GM21717 (cell line): ENCODE results near the gene NEK11.

Experiments used
- ATAC-seq: cut with Tn5 transposase; IDR thresholded peaks from one replicate; pipeline ENCODE4 v1.9.1; 2021; ENCODE audit warnings: mild to moderate bottlenecking, moderate library complexity; ENCODE audit not compliant: unreplicated experiment

The NEK11 gene

GRCh38 chr3:131114256-131114655 lies 87.6 kb downstream of the NEK11 start:
- no peak for ATAC-seq

DNA sequence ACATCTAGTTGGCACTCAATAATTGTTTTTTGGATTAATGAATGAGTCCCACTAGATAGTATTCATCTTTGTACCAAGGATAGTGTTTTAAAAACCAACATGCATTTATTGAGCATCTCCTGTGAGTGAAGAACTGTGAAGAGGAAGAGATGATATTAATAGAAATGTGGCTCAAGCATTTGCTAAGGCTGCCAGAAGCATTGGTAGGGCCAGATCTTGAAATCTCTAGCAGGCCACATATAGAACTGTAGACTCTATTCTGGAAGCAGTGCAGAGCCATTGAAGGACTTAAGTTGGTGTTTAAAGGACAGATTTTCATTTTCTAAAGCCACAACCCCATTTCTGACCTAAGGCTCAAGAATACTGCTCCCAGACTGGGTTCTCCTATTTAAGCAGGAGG lies 99.0 kb downstream of the NEK11 start:
- ATAC-seq = no peak

DNA sequence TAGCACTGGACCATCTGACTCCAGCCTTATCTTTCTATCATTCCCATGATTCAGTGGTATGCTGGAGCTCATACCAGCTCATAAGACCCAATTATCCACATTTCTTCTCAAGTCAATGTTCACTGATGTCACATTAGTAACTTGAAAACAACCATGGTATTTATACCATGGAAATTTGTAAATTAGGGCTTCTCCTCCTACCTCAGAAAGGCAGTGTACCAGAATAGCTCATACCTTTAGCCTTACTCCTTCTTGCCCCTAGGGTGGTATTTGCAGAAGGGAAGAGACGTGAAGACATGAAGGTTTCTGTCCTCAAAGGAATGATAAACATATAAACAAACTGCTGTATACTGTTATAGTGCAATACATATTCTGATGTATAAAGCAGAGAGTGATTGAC lies 114.2 kb downstream of the NEK11 start:
- ATAC-seq = no peak

GRCh38 chr3:131141770-131142169 lies 115.1 kb downstream of the NEK11 start:
- no peak for ATAC-seq

DNA sequence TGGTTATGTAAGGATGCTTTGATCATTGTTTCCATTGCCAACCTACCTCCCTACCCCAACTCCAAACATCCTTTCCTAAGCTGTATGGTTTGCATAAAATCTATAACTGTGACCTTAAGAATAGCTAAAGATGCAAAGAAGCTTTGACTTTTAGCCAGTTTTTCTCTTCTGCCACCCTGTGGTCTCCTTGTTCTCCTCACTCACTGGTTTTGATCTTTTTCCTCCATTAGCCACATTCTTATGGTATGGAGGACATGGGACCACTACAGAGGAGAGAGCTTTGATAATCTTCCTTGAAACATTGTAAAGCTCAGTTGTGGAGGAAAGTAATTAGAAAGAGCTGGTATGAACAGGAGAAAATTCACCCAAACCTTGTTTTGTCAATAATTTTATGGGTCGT lies 115.9 kb downstream of the NEK11 start:
- no peak for ATAC-seq

DNA sequence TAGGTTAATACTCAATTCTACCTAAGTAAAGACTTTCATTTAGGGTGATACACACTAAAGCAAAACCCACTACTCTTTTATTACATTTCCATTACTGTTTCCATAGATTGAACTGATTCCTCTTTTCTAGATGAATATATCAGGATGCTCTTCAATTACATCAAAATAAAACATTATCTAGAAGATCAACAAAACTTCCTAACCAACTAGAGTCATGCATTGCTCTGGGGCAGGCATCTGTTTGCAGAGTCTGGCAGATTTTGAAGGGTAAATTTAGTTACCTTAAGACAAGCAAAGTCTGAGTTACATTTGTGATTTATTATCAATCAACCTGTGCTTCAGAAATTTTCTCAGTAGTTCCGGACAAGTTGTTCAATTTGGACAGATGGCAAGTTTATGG lies 117.1 kb downstream of the NEK11 start:
- no peak for ATAC-seq

- ATAC-seq = no peak
Measured at GRCh38 chr3:131147534-131147933, 120.9 kb downstream of the NEK11 start.

GRCh38 chr3:131158434-131158833 lies 131.8 kb downstream of the NEK11 start:
- ATAC-seq = no peak

DNA sequence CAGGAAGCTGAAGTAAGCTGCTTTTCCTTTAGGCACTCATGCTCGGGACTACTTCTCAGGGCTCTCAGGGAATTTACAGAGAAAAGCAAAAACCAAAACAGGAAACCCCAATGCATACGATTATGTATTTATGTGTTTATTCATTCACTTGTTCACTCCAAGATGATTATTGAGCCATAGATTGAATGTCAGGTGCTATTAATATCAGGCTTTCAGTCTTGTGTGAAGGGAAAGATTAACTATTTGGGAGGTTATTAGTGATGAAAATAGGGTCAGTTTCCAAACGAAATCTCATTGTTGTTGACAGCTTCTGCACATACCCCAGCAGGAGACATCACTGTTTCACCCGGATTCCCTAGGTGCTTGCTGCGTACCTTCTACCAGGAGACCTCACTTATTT lies 135.8 kb downstream of the NEK11 start:
- ATAC-seq = no peak

GRCh38 chr3:131167867-131168266 lies 141.2 kb downstream of the NEK11 start:
- ATAC-seq = no peak

GRCh38 chr3:131169331-131169730 lies 142.7 kb downstream of the NEK11 start:
- no peak for ATAC-seq

DNA sequence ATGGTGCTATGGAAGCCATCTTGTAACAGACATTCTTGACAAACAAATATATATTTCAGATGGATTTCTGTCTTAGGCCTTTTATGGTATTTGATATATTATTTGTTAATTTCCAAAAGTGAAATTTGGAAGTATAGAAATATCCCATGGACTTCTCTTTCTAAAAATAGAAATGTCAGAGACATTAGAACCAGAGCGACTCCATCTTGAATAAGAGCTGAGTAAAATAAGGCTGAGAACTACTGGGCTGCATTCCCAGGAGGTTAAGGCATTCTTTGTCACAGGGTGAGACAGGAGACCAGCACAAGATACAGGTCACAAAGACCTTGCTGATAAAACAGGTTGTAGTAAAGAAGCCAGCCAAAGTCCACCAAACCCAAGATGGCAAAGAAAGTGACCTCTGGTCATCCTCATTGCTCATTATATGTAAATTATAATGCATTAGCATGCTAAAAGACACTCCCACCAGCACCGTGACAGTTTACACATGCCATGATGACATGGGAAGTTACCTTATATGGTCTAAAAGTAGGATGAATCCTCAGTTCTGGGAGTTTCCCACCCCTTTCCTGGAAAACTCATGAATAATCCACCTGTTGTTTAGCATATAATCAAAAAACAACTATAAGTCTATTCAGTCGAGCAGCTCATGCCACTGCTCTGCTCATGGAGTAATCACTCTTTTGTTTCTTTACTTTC lies 146.0 kb downstream of the NEK11 start:
- no peak for ATAC-seq

DNA sequence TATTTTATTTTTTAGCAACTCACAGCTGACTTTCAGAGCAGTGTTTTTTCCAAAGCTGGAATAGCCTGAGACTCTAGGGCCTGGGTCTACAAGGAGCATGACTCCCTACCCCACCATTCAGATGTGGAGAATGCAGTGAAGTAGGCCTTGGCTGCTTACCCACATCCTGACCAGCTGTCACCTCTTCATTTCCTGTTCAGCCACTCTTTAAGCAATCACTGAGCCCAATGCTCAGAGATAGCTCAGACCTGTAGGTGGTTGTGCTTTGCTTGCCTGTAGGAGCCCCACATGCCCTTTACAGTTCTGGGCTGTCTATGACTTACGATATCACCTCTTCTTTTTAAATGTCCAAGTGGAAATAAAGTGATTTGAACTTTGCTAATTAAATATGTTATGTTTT lies 148.1 kb downstream of the NEK11 start:
- peak; percentile 89 for ATAC-seq

DNA sequence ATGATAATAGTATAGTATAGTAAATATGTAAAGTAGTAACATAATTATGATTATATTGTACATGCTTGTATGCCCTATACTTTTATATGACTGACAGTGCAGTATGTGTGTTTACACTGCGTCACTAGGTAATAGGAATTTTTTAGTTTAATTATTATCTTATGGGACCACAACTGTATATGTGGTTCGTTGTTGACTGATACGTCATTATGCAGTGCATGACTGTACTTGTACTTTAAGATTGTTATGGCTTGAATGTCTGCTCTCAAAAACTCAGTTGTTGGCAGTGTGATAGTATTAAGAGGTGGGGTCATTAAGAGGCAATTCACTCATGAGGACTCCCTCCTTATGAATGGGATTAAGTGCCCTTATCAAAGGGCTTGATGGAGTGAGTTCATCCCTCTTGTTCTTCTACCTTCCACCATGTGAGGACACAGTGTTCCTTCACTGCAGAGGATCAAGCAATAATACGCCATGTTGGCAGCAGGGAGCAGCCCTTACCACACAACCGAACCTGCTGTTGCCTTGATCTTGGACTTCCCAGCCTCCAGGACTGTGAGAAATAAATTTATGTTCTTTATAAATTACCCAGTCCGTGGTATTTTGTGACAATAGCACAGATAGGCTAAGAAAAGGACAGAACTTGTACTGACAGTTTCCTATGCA lies 152.2 kb downstream of the NEK11 start:
- ATAC-seq = no peak

- no peak for ATAC-seq
Measured at GRCh38 chr3:131192701-131193100, 166.0 kb downstream of the NEK11 start.

DNA sequence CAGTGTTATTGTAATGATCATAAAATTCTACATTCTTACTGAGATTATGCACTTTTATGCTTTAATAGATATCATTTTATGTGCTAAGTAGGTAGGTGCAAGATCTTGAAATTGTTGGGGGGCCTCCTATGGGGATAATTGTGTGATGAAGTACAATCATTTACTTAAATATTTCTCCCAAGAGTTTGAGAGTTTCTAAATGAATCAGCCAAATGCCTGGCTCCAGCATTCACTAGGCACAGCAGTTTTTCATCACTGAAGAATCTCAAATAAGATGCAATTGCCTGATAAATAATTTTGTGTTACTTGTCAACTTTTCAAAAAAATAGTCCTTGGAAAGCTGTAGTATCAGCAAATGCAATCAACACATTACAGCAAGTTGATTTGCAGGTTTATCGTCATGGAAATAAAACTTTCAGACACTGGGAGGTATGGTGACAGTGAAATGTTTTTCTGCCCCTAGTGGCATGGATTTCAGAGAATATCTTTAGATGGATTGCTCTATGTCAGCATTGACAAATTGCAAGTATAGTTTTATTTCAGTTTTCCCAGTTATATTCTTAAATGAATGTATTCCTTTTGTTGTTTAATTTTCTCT lies 167.1 kb downstream of the NEK11 start:
- no peak for ATAC-seq

DNA sequence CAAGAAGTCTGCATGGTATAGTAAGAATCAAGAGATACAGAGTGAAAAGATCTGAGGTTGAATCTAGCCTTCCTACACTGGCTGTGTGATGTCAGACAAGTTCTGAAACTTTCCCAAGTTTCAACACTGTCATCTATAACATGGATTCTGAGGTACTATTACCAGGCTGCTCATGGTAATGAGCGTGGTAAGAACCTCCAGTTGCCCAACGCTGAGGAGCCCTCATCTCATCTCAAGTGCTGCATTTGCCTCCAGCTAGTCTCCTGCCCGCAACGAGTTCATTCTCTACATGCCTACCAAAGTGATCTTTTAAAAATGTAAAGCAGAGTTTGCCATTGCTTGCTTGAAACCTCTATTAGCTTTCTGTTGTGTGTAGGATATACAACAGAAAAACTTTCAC lies 168.1 kb downstream of the NEK11 start:
- ATAC-seq = no peak

- no peak for ATAC-seq
Measured at GRCh38 chr3:131200636-131201199, 174.0 kb downstream of the NEK11 start.

- ATAC-seq = no peak
Measured at GRCh38 chr3:131216330-131216729, 189.7 kb downstream of the NEK11 start.

GRCh38 chr3:131216801-131217200 lies 190.1 kb downstream of the NEK11 start:
- no peak for ATAC-seq

- no peak for ATAC-seq
Measured at GRCh38 chr3:131217296-131217741, 190.6 kb downstream of the NEK11 start.

GRCh38 chr3:131218196-131218595 lies 191.5 kb downstream of the NEK11 start:
- ATAC-seq = no peak
